Kidney epithelial cell (primary cell): ENCODE data around the gene GRB10. TPM values are rescaled to one million over a fixed set of nuclear protein-coding genes. Genes with fewer than 3 reads are reported as not detected.

Experiments used
- DNase-seq: peaks from one replicate; pipeline ENCODE4 v3.0.0-alpha.2; 2010; ENCODE audit warnings: low read depth
- H3K27me3 ChIP-seq: 2 replicates; pipeline ENCODE4 v1.6.0; 2011; ENCODE audit warnings: low read length; ENCODE audit not compliant: control insufficient read depth, insufficient read depth
- H3K36me3 ChIP-seq: 2 replicates; pipeline ENCODE4 v1.5.1; 2011; ENCODE audit warnings: low read length; ENCODE audit not compliant: control insufficient read depth, insufficient read depth
- H3K4me3 ChIP-seq: 2 replicates; pipeline ENCODE4 v1.5.1; 2011; ENCODE audit warnings: low read depth, mild to moderate bottlenecking, control low read depth, low read length
- CTCF ChIP-seq: IDR thresholded peaks from 2 replicates; pipeline ENCODE4 v1.5.1; 2011; ENCODE audit warnings: mild to moderate bottlenecking, moderate library complexity, low read length, control low read depth, inconsistent platforms; ENCODE audit not compliant: insufficient read depth, poor library complexity, severe bottlenecking
- total RNA-seq: library from RNA; depleted of rRNA; stranded (reverse); fragments of >200 nt; gene quantifications from 2 replicates; pipeline ENCODE4 v1.2.3, GENCODE V29; 2015

The GRB10 gene
- total RNA-seq, 1 donor from 2014 or later = 86.3 TPM

GRCh38 chr7:50542132-50542531, 240.6 kb downstream of the GRB10 start:
- no peak for TF ChIP-seq CTCF
- DNase-seq = no peak
- no peak overlapping the region for H3K4me3 ChIP-seq
- H3K27me3 ChIP-seq = peaks cover 2% of the 10 kb centered on the region
- H3K36me3 ChIP-seq = no peaks in the 10 kb centered on the region

GRCh38 chr7:50540785-50541579, 241.7 kb downstream of the GRB10 start:
- Histone ChIP-seq H3K27me3 (peaks cover 2% of the 10 kb centered on the region), H3K36me3 (no peaks in the 10 kb centered on the region), H3K4me3 (no peak overlapping the region)
- TF ChIP-seq CTCF = no peak
- no peak for DNase-seq

Other genes starting within 250 kb of the GRB10 start
- gene DDC, start 217.5 kb downstream of the GRB10 start, total RNA-seq = not detected in 2 replicates